ENCODE measurements around the gene BEND6. TPM values are rescaled to one million over a fixed set of nuclear protein-coding genes. Genes with fewer than 3 reads are reported as not detected.

BEND6 gene
- total RNA-seq, 6 experiments from 2014 or later: 9.4 to 11.0 (median 10.0) TPM

- H3K9me3 Mint-ChIP-seq: no peaks in the 10 kb centered on the region
- no peak for TF ChIP-seq CTCF (IDR thresholded peaks at IDR 0.05)
- peak overlapping the region; percentile 67 for H3K4me3 Mint-ChIP-seq
- peak overlapping the region; percentile 88 for H3K27ac Mint-ChIP-seq
- H3K4me1 Mint-ChIP-seq (ENCODE audit: low read depth): peaks cover 79% of the 10 kb centered on the region
- H3K36me3 Mint-ChIP-seq (ENCODE audit: low read depth): no peaks in the 10 kb centered on the region
- DNase-seq: peak; percentile 24
- no peaks in the 10 kb centered on the region; the same call in 1 of the 2 replicates for H3K27me3 Mint-ChIP-seq (ENCODE audit: insufficient read depth)
Observed at GRCh38 chr6:56958481-56958880, 3.6 kb downstream of the BEND6 start.

- peak overlapping the region; percentile 67 for H3K4me3 Mint-ChIP-seq
- H3K9me3 Mint-ChIP-seq: no peaks in the 10 kb centered on the region
- H3K4me1 Mint-ChIP-seq (ENCODE audit: low read depth): peaks cover 79% of the 10 kb centered on the region
- no peaks in the 10 kb centered on the region for H3K27me3 Mint-ChIP-seq (ENCODE audit: insufficient read depth)
- no peaks in the 10 kb centered on the region for H3K36me3 Mint-ChIP-seq (ENCODE audit: low read depth)
- no peak for DNase-seq
- peak overlapping the region; percentile 88 for H3K27ac Mint-ChIP-seq
- no peak for TF ChIP-seq CTCF (IDR thresholded peaks at IDR 0.05)
Observed at GRCh38 chr6:56959094-56959493, 4.2 kb downstream of the BEND6 start.

- Mint-ChIP-seq H3K9me3 (no peaks in the 10 kb centered on the region), H3K4me1 (ENCODE audit: low read depth) (peaks cover 79% of the 10 kb centered on the region), H3K27me3 (ENCODE audit: insufficient read depth) (no peaks in the 10 kb centered on the region), H3K4me3 (peak overlapping the region; percentile 40), H3K36me3 (ENCODE audit: low read depth) (no peaks in the 10 kb centered on the region), H3K27ac (peak overlapping the region; percentile 66)
- no peak for TF ChIP-seq CTCF (IDR thresholded peaks at IDR 0.05)
- DNase-seq: peak; percentile 47
Observed at GRCh38 chr6:56959938-56960337, 5.0 kb downstream of the BEND6 start.

- no peak for DNase-seq
- Mint-ChIP-seq H3K27me3 (ENCODE audit: insufficient read depth) (no peaks in the 10 kb centered on the region), H3K4me3 (no peak overlapping the region), H3K9me3 (no peaks in the 10 kb centered on the region), H3K36me3 (ENCODE audit: low read depth) (no peaks in the 10 kb centered on the region), H3K4me1 (ENCODE audit: low read depth) (peaks cover 70% of the 10 kb centered on the region), H3K27ac (no peak overlapping the region)
- no peak for TF ChIP-seq CTCF (IDR thresholded peaks at IDR 0.05)
Observed at GRCh38 chr6:56961151-56961550, 6.2 kb downstream of the BEND6 start.

- Mint-ChIP-seq H3K27me3 (ENCODE audit: insufficient read depth) (no peaks in the 10 kb centered on the region), H3K27ac (0 out of 2 replicates have a peak overlapping the region, but pooled peaks have one; percentile 2), H3K9me3 (no peaks in the 10 kb centered on the region), H3K4me1 (ENCODE audit: low read depth) (peaks cover 58% of the 10 kb centered on the region), H3K4me3 (no peak overlapping the region; the same call in none of the 2 replicates), H3K36me3 (ENCODE audit: low read depth) (no peaks in the 10 kb centered on the region)
- no peak for TF ChIP-seq CTCF (IDR thresholded peaks at IDR 0.05)
- DNase-seq: no peak
Observed at GRCh38 chr6:56962441-56962840, 7.5 kb downstream of the BEND6 start.

- no peaks in the 10 kb centered on the region for H3K27me3 Mint-ChIP-seq (ENCODE audit: insufficient read depth)
- H3K36me3 Mint-ChIP-seq (ENCODE audit: low read depth): no peaks in the 10 kb centered on the region
- H3K4me1 Mint-ChIP-seq (ENCODE audit: low read depth): peaks cover 52% of the 10 kb centered on the region
- no peak for TF ChIP-seq CTCF (IDR thresholded peaks at IDR 0.05)
- H3K9me3 Mint-ChIP-seq: no peaks in the 10 kb centered on the region
- H3K27ac Mint-ChIP-seq: no peak overlapping the region
- DNase-seq: no peak
- no peak overlapping the region for H3K4me3 Mint-ChIP-seq
Observed at GRCh38 chr6:56963043-56963442, 8.1 kb downstream of the BEND6 start.

Measured in HFFc6 (cell line).